HG03175 (cell line): Measurements from ENCODE around the gene GPR18.
"Not testable (repeated sequence)": the region's sequence is repeated elsewhere in the genome, so short reads cannot be mapped to it uniquely, and the experiment has no call there.

Source experiments
- ATAC-seq: cut with Tn5 transposase; IDR thresholded peaks from one replicate; pipeline ENCODE4 v1.9.1; 2021; ENCODE audit warnings: mild to moderate bottlenecking, moderate library complexity; ENCODE audit not compliant: unreplicated experiment

The GPR18 gene

GRCh38 chr13:99211421-99212035, 46.7 kb downstream of the GPR18 start:
- no peak for ATAC-seq

GRCh38 chr13:99210627-99211026, 47.6 kb downstream of the GPR18 start:
- ATAC-seq: not testable (repeated sequence)

GRCh38 chr13:99208845-99209527, 49.2 kb downstream of the GPR18 start:
- ATAC-seq: no peak

- no peak for ATAC-seq
Observed at GRCh38 chr13:99208185-99208584, 50.0 kb downstream of the GPR18 start.

GRCh38 chr13:99207511-99207910, 50.7 kb downstream of the GPR18 start:
- no peak for ATAC-seq

GRCh38 chr13:99206873-99207272, 51.3 kb downstream of the GPR18 start:
- ATAC-seq: no peak

GRCh38 chr13:99206226-99206625, 52.0 kb downstream of the GPR18 start:
- ATAC-seq: no peak

GRCh38 chr13:99205621-99206220, 52.5 kb downstream of the GPR18 start:
- ATAC-seq: no peak
